ENCODE data around the gene ARHGAP15. TPM values are rescaled to one million over a fixed set of nuclear protein-coding genes. Genes with fewer than 3 reads are reported as not detected.

The ARHGAP15 gene
- polyA plus RNA-seq, 3 donors: 3.0 to 3.3 (median 3.2) TPM

DNA sequence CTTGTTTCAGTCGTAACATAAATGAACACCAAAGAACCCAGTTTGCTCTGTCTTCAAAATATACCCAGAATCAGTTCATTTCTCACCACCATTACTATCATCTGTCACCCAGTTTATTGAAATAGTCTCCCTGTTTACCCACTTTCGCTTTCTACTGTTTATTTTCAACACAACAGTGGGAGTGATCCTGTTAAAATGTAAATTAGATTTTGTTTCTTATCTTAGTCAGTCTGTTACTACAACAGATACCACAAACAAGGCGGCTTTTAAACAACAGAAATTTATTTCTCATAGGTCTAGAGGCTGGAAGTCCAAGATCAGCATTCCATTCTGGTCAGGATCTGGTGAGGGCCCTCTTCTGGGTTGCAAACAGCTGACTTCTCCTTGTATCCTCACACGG, 74.8 kb downstream of the ARHGAP15 start:
- DNase-seq (ENCODE audit: extremely low read depth in 1 of 11, low read depth in 9 of 11, low spot score in 4 of 11): no peak

DNA sequence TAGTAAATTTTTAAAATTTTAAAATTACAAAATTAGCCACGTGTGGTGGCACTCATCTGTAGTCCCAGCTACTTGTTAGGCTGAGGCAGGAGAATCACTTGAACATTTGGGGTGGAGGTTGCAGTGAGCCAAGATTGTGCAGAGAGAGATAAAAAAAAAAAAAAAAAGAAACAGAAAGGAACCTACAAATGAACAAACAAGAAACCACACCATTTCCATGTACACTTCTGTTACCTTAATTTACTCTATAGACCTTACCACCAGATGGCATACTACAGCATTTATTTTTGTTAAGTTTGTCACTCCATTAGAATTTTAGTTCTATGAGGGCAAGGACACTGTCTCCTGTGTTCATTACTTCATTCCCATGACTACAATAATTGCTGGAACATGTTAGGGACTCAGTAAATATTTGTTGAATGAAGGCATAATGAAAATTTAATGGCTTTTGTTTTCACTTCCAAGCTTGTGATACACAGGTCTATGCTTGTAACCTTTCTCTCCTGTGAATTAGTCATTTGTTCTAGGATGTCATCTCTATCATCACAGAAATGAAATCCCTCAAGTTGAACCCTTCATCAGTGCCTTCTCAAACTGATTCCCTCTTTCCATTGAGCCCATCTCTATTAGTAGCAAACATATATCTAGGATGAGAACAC, 76.0 kb downstream of the ARHGAP15 start:
- no peak for DNase-seq (ENCODE audit: extremely low read depth in 1 of 11, low read depth in 9 of 11, low spot score in 4 of 11)

DNA sequence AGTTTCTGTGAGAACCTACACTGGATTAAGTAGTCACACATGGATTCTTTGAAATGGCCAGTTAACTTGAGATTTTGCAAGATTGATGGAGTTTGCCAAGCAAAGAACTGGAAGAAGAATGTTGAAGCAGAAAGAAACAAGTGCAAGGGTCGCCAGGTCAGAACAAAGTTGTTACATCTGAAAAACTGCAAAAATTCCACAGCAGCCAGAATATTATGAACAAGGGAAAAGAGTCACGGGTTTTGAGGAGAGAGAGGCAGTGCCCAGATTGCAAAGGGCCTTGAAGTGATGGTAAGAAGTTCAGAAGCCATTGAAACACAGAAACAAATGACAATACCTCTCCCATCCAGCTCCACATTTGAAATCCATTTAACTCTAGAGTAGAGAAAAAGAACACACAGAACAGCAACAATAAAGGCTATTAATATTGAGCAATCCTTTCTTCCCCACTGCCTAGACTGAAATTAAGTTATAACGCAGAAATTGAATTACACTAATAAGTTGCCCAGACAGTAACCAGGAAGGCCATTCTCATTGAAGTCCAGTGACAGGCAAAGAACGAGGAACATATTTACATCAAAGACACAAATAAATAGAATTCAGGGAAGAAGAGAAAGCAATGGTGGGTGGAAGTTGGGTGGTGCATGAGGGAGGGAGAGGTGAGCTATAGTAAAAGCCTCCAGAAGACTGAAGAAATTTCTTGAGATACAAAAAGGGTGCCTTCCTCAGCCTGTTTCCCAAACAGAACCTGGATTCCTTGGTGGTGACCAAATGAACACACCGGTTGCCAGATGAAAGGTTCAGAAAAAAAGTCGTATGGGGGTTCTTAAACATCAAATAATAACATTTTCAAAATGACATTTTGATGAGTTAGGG, 80.6 kb downstream of the ARHGAP15 start:
- DNase-seq (ENCODE audit: extremely low read depth in 1 of 11, low read depth in 9 of 11, low spot score in 4 of 11): no peak

DNA sequence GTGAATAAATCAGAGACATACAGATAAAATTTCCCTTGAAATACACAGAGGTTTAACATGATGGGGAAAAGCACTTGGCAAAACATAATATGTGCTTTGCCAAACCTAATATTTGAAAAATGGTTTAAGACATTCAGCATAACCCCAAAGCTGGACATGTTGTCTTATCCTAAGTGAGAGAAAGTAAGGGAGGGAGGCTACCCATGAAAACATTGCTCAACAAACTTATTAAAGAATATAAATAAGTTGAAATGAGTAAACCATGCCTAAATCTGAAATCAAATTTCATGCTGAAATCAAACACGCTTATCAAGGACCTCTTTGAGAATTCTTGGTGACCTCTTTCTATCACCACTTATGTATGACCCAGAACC, 81.2 kb downstream of the ARHGAP15 start:
- DNase-seq (ENCODE audit: extremely low read depth in 1 of 11, low read depth in 9 of 11, low spot score in 4 of 11): no peak

DNA sequence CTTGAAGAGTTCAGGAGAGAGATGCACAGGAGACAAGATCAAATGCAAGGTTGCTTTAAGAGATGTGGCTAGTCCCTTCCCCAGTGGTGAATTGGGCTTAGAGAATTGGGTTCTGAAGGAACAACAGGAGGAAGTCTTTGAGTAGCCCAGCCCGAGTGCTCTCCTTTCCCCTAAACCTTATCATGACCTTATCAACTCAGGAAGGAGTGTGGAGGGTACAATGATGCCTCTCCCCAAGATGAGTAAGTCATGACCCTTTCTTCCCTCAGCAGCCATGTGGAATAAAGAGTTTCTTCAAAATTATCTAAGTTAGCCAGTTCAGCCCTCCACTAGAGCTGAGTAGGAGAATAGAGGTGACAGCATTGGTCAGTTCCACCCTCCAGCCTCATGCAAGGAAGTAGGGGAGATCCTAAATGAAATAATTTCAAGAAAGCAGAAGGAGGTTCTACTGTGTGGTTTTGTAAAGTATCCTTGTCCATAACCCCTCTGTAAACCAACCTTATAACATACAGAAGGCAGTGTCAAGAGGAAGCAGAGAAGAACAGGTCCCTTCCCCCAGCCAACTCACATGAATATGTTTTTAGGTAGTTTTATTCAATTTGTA, 88.4 kb downstream of the ARHGAP15 start:
- DNase-seq (ENCODE audit: extremely low read depth in 1 of 11, low read depth in 9 of 11, low spot score in 4 of 11): no peak

DNA sequence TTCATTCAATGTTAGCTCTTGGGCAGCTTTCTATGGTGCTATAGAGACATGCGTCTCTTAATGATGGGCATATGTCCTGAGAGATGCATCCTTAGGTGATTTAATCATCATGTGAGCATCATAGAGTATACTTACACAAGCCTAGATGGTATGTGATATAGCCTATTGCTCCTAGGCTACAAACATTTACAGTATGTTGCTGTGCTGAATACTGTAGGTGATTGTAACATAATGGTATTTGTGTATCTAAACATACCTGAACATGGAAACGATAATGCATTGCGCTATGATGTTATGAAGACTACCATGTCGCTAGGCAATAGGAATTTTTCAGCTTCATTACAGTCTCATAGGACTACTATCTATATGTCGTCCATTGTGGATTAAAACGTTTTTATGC, 89.4 kb downstream of the ARHGAP15 start:
- DNase-seq (ENCODE audit: extremely low read depth in 1 of 11, low read depth in 9 of 11, low spot score in 4 of 11): no peak

DNA sequence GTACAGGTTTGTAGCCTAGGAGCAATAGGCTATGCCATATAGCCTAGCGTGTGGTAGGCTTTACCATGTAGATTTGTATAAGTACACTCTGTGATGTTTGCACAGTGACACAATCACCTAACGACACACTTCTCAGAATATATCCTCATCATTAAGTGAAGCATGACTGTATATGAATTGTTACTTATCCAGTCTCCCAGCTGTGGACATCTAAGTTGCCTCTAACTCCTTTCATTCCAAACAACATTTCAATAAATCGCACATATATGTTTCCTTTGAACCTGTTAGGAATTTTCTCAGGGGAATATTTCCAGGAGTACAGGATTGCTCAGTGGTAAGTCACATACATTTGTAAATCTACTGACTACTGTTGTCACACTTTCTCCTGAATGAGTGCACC, 90.0 kb downstream of the ARHGAP15 start:
- no peak for DNase-seq (ENCODE audit: extremely low read depth in 1 of 11, low read depth in 9 of 11, low spot score in 4 of 11)

DNA sequence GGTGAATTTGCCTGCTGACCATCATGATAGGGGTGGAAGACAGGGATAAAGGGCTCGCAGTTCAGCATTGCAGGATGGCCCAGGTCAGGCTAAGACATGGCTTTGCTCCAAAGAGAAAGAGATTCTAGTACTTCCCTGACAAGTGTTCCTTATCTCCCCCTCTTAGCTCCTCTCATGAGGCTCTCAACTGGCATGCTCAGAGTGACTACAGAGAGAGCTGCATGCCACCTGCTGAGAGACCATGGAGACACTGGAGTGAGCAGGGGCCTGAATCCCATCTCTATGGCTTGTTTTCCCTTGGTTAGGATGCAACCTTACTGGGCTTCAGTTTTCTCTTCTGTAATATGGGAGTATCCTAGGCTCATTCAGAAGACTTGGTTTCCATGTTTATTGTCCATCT, 94.3 kb downstream of the ARHGAP15 start:
- DNase-seq (ENCODE audit: extremely low read depth in 1 of 11, low read depth in 9 of 11, low spot score in 4 of 11): no peak

DNA sequence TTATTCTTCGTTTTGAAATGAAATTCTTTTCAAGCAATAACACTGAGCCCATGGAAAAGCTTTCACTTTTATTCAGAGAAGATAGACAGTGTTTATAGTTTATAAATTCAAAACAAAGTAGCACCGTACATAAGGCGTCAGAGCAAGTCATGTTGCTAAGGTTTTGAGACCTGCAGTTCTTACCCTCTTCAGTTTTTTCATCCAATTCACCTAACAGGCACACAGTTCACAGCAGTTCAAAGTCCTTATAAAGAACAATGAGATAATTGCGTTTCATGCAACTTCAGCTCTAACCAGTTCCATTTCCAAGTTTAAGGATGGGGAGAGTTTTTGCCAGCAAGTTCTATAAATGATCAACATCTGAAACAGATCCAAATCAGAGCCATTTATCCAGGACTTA, 96.7 kb downstream of the ARHGAP15 start:
- no peak for DNase-seq (ENCODE audit: extremely low read depth in 1 of 11, low read depth in 9 of 11, low spot score in 4 of 11)

DNA sequence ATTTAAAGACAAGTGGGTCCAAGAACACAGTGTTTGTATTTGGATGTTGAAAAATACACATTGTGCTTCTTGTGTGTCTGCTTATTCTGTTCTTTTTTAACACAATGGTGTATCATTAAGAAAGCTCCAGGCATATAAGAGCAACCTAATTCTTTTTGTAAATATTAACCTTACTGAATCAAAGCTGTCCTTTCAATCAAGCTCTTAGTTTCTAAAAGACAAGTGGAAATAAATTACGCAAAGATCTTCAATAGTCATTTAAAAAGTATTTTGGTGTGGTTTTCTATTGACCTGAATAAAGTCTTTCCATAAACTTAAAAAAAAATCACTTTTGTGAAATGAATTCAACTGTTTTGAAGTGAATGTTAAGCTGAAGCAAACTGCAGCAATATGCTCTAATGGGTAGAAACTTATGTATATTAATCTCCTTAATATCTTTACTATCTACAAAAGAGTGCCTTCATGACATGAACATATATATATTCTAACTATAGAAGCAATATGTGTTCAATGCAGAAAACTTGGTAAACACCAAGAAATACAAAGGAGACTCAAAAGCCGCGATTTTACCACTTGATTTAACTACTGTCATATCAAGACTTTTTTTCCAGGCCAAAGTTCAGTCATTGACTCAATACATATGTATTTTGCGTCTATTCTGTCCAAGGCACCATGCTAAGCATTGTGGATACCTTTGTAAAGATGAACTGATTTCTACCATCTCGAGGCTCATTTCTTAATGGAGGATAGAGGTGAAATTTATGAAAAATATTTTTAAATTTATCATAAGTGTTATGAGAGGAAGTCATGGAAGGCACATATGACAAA, 97.7 kb downstream of the ARHGAP15 start:
- DNase-seq (ENCODE audit: extremely low read depth in 1 of 11, low read depth in 9 of 11, low spot score in 4 of 11): no peak

DNA sequence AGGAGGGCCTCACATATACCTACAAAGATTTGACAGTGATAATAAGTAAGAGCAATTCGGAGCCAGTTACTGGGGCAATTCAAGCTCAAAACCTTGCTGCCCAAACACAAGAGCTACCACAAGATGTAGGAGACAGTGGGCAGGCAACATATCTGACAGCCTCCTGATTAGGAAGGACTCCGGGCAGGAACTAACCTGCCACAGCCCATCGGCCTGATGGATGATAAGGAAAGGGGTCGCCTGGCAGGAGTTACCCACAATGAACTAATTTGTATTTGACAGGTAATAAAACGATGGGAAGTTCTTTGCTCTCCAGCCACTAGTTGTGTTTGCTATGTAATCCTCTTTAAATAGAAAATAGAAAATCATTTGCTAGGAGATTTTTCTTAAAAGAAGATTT, 100.2 kb downstream of the ARHGAP15 start:
- DNase-seq (ENCODE audit: extremely low read depth in 1 of 11, low read depth in 9 of 11, low spot score in 4 of 11): no peak

DNA sequence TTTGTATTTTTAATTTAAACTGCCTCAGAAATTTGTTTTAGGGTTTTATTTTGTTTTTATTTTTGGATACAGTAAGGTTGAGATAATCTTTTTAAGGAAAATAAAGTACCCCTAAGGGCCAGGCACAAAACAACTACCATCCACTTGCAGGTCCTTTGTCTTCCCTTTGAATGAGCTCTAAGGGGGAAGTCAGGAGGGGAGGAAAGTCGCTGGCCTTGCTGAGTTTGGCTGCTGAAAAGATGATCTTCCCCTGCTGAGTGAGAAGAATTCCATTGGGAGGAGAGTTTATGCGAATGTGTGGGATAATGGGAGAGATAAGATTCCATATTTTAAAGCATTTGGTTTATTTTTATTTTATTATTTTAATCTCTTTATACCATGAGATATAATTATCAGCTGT, 100.7 kb downstream of the ARHGAP15 start:
- DNase-seq (ENCODE audit: extremely low read depth in 1 of 11, low read depth in 9 of 11, low spot score in 4 of 11): no peak

DNA sequence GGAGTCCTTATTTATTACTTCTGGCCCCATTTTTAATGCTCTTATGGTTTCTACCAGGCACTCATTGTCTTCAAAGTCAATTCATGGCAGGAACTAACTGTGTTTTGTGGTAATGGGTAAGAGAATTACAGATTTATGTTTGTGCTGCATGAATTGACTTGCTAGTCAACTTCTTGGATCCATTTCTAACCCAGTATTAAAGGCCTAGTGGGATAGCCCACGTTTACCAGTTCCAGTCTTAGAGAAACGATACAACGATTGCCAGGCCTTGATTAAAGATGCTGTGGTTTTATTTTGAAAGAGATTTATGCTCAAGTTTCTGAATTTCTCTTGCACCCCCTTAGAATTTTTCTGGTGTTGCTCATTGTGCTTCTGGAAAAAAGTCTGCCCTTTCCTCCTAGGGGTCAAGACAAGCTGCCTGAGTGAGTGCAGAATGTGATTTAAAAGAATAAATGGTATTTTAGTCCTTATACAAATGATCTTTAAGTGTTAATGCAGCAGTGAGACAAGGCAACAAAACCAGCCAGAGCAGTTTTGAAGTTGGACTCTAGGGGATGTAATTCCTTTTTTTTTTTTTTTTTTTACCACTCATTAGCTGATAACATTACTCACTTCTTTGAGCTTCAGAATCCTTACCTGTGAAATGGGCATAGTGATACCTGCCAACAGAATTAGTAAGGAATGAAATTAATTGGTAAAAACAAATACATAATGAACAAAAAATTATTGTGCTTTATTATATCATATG, 101.5 kb downstream of the ARHGAP15 start:
- DNase-seq (ENCODE audit: extremely low read depth in 1 of 11, low read depth in 9 of 11, low spot score in 4 of 11): no peak

DNA sequence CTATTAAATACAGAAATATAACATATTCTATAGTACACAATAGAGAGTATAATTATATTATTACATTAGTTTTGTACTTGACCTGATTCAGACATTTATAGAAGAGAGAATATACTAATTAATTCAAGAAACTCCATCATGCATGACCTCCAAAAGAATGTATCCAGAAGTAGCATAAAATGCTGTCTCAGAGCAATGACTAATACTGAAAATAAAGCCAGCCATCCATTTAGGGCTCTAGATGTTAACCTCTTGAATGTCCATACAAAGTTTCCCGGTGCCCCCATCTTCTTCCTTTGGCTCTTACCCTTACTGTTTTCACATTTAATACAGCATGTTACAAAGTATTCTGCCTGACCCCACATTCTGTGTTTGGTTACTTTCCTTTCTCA, 102.0 kb downstream of the ARHGAP15 start:
- DNase-seq (ENCODE audit: extremely low read depth in 1 of 11, low read depth in 9 of 11, low spot score in 4 of 11): no peak

DNA sequence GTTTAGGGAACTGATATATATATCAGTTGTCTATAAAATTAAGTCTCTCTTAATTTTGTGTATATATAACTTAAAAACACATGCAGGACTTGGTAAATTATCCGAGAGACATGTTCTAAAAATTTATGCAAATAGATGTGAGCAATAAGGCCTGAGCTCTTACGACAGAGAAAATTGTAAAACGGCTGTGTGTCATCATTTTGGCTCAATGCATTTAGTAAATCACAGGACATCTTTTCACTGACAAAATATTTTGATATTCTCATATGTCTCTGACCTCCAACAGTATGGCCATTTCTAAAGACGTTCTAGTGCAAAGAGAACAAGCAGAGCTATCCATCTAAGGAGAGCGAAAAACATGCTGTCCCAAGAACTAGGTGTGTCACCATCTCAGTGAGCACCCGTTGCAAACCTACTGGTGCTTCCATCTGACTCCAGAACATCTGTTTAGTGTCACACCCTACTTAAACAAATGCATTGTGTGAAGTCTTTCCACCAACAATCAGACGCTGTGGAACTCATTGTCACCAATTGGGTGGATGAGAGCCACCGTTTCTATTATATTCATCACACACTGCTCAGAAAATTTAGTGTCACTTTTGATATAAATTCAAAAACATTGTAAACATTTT, 108.0 kb downstream of the ARHGAP15 start:
- no peak for DNase-seq (ENCODE audit: extremely low read depth in 1 of 11, low read depth in 9 of 11, low spot score in 4 of 11)

DNA sequence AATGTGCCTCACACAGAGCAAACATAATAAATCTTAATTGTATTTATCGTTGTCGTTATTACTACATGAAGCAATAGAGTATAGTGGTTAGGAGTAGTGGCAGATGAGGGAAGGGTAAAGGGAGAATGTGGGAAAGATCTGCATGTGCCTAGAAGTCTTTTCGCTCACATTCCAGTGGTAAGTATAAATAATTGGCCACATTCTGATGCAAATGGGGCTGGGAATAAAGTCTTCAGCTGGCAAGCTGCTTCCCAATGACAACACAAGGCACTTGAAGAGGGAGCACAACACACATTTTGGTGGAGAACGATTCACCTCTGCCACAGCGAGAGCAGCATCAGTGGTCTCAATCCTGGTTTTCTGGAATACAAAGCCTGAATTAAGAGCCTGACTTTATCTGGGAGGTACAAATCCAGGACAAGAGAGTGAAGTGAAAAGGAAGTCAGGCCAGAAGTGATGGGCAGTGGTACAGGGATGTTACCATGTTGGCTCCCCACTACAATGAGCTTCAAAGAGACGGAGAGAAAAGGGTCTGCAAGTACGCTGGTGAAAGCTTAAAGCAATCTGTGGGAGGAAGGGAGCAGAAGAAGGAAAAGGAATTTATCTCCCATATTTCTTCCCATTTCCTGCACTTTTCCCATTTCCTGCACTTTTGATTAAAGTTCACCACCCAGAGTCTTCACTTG, 112.3 kb downstream of the ARHGAP15 start:
- DNase-seq (ENCODE audit: extremely low read depth in 1 of 11, low read depth in 9 of 11, low spot score in 4 of 11): no peak

DNA sequence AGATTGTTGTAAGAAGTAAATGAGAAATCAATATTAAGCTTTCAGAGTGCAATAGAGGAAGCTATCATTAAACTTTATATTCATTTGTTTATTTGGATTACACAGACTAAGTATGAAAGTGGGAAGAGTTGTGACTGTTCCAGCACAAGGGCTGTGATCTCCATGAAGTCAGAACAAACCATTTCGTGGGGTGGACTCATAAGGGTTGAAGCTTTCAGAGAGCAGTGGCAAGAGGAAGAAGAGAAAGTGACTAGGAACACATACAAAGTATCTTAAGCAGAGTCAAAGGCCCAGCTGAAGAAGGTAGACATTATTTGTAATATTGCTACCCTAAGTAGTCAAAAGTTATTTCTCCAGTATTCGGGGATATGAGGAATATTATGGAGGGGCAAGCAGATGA, 117.0 kb downstream of the ARHGAP15 start:
- no peak for DNase-seq (ENCODE audit: extremely low read depth in 1 of 11, low read depth in 9 of 11, low spot score in 4 of 11)

All from renal cortex interstitium (tissue), 11 donors.